Measurements from ENCODE around the gene CCDC7. TPM values are rescaled to one million over a fixed set of nuclear protein-coding genes. Genes with fewer than 3 reads are reported as not detected.

Gene CCDC7
- total RNA-seq, 1 experiment from 2014 or later, result 6.0 TPM

- ChIA-PET CTCF (no interaction called here), POLR2A (no interaction called here)
Observed at GRCh38 chr10:32409741-32410140, 36.2 kb upstream of the CCDC7 start.

GRCh38 chr10:32410569-32410968 lies 35.4 kb upstream of the CCDC7 start:
- Histone ChIP-seq H3K27ac (ENCODE audit: low read length) (no peak overlapping the region), H3K27me3 (ENCODE audit: control insufficient read depth, insufficient read depth, low read length) (no peaks in the 10 kb centered on the region), H3K4me3 (ENCODE audit: low read depth in 2 of 2, low read length in 2 of 2) (no peak overlapping the region), H3K4me1 (ENCODE audit: control insufficient read depth, insufficient read depth, low read length) (no peaks in the 10 kb centered on the region), H3K36me3 (ENCODE audit: control insufficient read depth, insufficient read depth, low read length) (no peaks in the 10 kb centered on the region), H3K9me3 (ENCODE audit: control insufficient read depth, insufficient read depth, low read depth, low read length) (no peaks in the 10 kb centered on the region)
- ChIA-PET POLR2A (no interaction called here), CTCF (no interaction called here)
- in situ Hi-C loops (cut with HindIII; ENCODE audit: low pct_unique_long_range_greater_than_20kb, low sequenced_read_pairs), result no loop called here
- intact Hi-C loops (cut with micrococcal nuclease; ENCODE audit: unreplicated experiment), result no loop called here
- BruUV-seq (replicated peaks), result no TSS peak
- TF ChIP-seq POLR2AphosphoS5 (IDR thresholded peaks at IDR 0.05; ENCODE audit: low read depth, low read length) (no peak), SIN3A (IDR thresholded peaks at IDR 0.05; ENCODE audit: borderline replicate concordance, insufficient read depth, low read depth, low read length) (no peak), REST (IDR thresholded peaks at IDR 0.05; ENCODE audit: insufficient read depth in 1 of 2, low read depth in 2 of 2, low read length in 1 of 2) (no peak), TCF7L2 (IDR thresholded peaks at IDR 0.05; ENCODE audit: low read depth, low read length) (no peak)
- TF ChIP-seq, protein P1, sequence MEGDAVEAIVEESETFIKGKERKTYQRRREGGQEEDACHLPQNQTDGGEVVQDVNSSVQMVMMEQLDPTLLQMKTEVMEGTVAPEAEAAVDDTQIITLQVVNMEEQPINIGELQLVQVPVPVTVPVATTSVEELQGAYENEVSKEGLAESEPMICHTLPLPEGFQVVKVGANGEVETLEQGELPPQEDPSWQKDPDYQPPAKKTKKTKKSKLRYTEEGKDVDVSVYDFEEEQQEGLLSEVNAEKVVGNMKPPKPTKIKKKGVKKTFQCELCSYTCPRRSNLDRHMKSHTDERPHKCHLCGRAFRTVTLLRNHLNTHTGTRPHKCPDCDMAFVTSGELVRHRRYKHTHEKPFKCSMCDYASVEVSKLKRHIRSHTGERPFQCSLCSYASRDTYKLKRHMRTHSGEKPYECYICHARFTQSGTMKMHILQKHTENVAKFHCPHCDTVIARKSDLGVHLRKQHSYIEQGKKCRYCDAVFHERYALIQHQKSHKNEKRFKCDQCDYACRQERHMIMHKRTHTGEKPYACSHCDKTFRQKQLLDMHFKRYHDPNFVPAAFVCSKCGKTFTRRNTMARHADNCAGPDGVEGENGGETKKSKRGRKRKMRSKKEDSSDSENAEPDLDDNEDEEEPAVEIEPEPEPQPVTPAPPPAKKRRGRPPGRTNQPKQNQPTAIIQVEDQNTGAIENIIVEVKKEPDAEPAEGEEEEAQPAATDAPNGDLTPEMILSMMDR (IDR thresholded peaks at IDR 0.05), result no peak
- DNase-seq (ENCODE audit: low read depth, low spot score), result no peak
- ATAC-seq, result no peak

More at GRCh38 chr10:32409741-32410140, 36.2 kb upstream of the CCDC7 start:
- no peaks in the 10 kb centered on the region for H3K4me1 ChIP-seq (ENCODE audit: control insufficient read depth, insufficient read depth, low read length)
- BruUV-seq (replicated peaks), result no TSS peak
- no peak overlapping the region for H3K27ac ChIP-seq (ENCODE audit: low read length)
- H3K4me3 ChIP-seq (ENCODE audit: low read depth in 2 of 2, low read length in 2 of 2), result no peak overlapping the region
- H3K9me3 ChIP-seq (ENCODE audit: control insufficient read depth, insufficient read depth, low read depth, low read length), result no peaks in the 10 kb centered on the region
- intact Hi-C loops (cut with micrococcal nuclease; ENCODE audit: unreplicated experiment), result no loop called here
- no peak for DNase-seq (ENCODE audit: low read depth, low spot score)
- no peaks in the 10 kb centered on the region for H3K36me3 ChIP-seq (ENCODE audit: control insufficient read depth, insufficient read depth, low read length)
- in situ Hi-C loops (cut with HindIII; ENCODE audit: low pct_unique_long_range_greater_than_20kb, low sequenced_read_pairs), result no loop called here
- no peaks in the 10 kb centered on the region for H3K27me3 ChIP-seq (ENCODE audit: control insufficient read depth, insufficient read depth, low read length)
- no peak for ATAC-seq
- no peak for TF ChIP-seq SIN3A (IDR thresholded peaks at IDR 0.05; ENCODE audit: borderline replicate concordance, insufficient read depth, low read depth, low read length)
- TF ChIP-seq, protein P1 (IDR thresholded peaks at IDR 0.05), result no peak
- TF ChIP-seq TCF7L2 (IDR thresholded peaks at IDR 0.05; ENCODE audit: low read depth, low read length), result no peak
- no peak for TF ChIP-seq REST (IDR thresholded peaks at IDR 0.05; ENCODE audit: insufficient read depth in 1 of 2, low read depth in 2 of 2, low read length in 1 of 2)
- no peak for TF ChIP-seq POLR2AphosphoS5 (IDR thresholded peaks at IDR 0.05; ENCODE audit: low read depth, low read length)
